CD4-positive, alpha-beta T cell treated with Interferon gamma for 1 hour (primary cell): ENCODE results near the gene TMEM60.

ENCODE experiments used
- DNase-seq: peaks from one replicate; pipeline ENCODE4 v3.0.0-alpha.2; 2020

TMEM60 gene

DNA sequence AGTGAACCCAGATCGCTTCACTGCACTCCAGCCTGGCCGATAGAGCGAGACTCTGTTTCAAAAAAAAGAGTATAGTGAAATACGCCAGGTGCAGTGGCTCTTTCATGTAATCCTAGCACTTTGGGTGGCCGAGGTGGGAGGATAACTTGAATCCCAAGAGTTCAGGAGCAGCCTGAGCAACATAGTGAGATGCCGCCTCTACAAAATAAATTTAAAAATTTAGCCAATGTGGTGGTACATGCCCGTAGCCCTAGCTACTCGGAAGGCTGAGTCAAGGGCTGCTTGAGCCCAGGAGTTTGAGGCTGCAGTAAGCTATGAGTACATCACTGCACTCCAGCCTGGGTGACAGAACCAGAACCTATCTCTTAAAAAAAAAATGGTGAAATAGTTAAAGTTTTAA is 27.9 kb downstream of the TMEM60 start:
- no peak for DNase-seq

DNA sequence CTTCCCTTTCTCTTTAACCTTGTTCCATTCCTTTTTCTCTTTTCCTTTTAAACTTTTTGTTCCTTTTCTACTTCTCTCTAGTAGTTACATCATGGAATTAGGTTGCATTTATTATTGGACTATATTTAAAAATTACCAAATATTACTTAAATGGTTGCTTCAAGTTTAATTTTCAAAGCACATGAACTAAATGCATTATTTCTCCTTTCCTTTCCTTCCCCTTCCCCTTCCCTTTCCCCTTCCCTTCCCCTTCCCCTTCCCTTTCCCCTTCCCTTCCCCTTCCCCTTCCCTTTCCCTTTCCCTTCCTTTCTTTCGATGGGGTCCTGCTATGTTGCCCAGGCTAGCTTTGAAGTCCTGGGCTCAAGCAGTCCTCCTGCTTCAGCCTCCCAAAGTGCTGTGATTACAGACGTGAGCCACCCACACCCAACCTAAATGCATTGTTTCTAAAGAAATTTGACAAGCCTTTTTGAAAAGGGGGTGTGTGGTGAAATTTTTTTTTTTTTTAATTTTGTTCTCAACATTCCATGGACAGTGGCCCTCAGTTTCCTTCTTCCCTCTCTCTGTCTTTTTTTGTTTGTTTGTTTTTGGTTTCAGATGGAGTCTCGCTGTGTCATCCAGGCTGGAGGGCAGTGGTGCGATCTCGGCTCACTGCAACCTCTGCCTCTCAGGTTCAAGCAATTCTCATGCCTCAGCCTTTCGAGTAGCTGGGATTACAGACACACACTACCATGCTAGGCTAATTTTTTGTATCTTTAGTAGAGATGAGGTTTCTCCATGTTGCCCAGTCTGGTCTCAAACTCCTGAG is 31.2 kb downstream of the TMEM60 start:
- DNase-seq = no peak

DNA sequence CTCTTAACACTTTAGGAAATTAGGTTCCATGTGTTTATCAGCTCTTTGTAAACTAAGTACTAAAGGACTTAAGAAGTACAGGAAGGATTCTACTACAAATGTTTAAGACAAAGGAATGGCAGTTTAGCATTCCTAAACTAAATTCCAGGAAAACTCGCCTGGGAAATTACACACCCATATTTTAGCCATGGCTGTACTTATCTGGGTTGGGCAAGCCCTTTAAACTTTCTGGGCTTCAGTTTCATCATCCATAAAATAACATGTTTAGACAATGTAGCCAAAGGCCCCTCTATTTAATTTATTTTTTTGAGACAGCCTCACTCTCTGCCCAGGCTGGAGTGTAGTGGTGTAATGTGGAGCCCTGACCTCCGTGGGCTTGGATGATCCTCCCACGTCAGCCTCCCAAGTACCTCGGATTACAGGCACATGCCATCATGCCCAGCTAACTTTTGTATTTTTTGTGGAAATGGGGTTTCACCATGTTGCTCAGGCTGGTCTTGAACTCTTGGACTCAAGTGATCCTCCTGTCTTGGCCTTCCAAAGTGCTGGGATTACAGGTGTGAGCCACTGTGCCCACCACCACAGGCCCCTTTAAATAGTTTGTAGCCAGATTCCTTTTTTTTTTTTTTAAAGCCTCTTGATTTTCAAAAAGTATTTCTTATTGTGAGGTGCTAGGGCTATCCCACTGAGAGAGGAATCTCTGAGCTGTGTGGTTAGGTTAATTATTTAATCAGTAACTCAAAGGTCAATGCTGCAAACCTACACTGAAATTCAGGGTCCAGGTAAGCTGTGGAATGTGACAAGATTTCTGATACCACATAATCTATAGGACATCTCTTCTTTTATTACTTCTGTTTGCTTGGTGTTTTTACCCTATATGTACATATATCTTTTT is 32.1 kb downstream of the TMEM60 start:
- no peak for DNase-seq

DNA sequence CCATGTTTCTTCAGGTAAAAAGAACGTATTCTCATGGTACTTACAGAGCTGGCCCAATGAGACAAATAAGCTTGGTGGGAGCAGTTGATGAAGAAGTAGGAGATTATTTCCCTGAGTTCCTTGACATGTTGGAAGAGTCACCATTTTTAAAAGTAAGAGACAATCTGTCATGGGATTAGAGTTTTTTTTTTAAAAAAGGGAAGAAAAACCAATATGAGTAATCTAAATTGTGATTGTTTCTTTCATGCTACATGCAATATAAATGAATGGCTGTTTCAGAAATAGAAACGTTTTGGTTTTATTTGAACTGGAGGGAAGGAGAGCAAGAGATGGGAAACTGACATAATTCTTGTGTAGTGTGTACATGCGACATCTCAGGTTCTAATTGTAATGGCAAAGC is 32.8 kb downstream of the TMEM60 start:
- DNase-seq = no peak

DNA sequence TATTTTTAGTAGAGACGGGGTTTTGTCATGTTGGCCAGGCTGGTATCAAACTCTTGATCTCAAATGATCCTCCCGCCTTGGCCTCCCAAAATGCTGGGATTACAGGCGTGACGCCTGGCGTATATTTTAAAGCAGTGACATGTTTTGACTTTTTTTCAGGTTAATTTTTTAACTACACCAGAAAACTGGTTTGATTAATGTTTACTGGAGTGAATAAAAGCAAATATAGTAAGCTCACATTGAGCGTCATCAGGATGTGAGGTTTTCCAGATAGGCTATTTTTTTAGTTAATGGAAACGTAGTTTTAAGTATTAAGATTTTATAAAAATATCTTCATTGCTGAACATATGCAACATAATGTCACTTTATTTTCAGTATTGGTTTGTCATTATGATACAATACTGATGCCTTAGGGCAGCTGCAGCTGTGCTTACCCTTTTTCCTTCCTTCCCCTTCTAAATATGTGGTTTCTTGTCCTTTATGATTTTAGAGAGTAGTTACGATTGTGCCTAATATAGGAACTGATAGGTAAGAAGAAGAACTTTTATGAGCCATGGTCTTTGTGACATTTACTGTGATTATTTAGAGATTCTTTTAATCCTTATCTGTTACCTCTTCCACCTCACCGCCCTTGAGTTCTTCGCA is 37.3 kb downstream of the TMEM60 start:
- DNase-seq = no peak

DNA sequence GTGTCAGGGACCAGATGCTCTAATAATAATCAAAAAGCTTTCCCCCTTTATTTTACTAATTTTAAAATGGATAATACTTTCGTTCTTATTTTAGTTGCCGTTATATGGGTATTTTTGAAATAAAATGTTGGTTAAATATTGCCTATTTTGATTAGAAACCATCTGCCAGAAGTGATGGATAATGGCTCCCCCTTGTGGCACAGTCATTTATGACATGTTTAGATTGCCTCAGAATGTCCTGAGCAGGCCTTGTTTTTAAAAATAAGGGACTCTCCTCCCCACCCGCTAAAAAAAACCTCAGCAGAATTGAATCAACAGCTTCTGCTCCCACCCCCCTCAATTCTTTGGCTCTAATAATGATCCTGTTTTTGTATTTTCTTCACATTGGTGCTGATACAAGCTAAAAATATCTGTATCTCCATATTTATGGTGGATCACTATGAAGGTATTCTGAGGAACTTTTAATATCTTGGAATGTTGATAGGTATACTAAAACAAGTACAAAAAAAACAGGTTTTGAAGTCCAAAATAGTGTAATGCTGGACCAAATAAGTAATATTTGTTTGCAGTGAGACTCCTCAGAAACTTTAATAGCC is 38.8 kb downstream of the TMEM60 start:
- DNase-seq = peak; percentile 44

DNA sequence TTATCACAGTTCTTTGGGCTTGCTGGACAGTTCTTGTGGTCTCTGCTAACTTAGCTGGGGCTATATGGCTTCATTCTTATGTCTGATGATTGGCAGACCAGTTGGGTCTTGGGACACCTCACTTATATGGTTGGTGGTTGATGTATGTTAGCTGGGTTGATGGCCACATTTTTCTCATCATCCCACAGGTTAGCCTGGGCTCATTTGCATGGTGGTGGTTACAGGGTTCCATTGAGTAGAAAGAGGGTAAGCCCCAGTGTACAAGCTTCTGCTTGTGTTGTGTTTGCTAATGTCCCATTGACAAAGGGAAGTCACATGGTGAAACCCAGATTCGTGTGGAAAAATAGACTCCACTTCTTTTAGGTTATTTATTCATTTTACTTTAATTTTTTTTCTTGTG is 40.6 kb downstream of the TMEM60 start:
- no peak for DNase-seq

DNA sequence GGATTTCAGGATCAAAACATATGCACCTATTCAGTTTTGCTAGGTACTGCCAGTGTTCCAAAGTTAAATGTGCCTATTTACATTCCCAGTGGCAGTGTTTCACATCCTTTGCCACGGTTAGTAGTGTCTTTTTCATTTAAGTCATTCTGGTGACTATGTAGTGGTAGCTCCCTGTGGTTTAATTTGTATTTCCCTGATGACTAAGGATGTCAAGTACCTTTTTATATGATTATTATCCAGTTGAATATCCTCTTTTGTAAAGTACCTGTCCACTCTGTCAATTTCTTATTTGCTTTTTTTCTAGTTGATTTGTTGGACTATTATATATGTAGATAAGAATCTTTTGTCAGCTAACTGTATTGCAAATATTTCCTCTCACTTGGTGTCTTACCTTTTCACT is 45.1 kb downstream of the TMEM60 start:
- no peak for DNase-seq

DNA sequence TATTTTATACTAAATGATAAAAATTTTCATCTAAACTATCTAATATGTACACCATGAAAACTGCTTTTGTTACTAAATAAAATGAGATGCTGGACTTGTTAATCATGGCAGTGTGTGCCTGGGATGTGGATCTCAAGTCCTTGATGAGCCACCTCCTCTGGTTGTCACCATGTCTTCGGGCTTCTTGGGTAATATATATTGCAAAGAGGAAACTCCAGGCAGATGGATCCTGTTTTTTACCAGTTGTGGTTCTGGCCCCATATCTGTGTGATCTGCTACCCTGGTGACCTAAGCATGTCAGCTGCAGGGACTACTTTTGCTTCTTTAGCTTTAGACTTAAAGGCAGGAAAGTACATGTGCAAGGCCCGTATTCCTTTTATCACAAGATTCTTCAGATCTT is 46.2 kb downstream of the TMEM60 start:
- DNase-seq = peak; percentile 18

DNA sequence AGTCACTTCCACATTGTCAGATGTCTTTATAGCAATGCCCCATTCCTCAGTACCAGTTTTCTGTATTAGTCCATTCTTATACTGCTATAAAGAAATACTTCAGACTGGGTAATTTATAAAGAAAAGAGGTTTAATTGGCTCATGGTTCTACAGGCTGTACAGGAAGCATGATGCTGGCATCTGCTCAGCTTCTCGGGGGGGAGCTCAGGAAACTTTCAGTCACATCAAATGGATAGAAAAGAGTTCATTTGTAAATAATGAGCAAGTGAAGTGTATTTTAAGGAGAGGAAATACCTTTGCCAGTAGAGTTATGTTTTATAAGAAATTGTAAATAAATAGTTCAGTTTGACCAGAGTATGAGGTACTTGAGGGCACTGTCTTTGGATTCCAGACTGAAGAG is 50.5 kb downstream of the TMEM60 start:
- no peak for DNase-seq

DNA sequence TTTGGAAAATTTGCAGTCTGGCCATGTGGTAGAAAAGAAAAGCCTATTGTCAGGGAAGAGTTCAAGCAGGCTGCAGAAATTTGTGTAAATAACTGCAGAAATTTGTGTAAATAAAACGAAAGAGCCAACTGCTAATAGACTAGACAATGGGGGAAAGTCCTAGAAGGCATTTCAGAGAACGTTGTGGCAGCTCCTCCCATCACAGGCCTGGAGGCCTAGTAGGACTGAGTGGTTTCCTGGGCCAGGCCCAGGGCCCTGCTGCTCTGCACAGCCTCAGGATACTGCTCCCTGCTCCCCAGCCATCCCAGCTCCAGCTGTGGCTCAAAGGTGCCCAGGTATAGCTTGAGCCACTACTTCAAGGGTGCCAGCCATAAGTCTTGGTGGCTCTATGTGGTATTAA is 51.1 kb downstream of the TMEM60 start:
- no peak for DNase-seq

DNA sequence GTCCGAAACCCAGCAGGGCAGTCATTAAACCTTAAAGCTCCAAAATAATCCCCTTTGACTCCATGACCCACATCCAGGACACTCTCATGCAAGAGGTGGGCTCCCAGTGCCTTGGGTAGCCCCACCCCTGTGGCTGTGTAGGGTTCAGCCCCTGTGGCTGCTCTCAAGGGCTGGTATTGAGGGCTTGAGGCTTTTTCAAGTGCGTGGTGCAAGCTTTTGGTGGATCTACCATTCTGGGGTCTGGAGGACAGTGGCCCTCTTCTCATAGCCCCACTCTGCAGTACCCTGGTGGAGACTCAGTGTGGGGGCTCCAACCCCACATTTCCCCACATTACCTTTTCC is 51.4 kb downstream of the TMEM60 start:
- no peak for DNase-seq

DNA sequence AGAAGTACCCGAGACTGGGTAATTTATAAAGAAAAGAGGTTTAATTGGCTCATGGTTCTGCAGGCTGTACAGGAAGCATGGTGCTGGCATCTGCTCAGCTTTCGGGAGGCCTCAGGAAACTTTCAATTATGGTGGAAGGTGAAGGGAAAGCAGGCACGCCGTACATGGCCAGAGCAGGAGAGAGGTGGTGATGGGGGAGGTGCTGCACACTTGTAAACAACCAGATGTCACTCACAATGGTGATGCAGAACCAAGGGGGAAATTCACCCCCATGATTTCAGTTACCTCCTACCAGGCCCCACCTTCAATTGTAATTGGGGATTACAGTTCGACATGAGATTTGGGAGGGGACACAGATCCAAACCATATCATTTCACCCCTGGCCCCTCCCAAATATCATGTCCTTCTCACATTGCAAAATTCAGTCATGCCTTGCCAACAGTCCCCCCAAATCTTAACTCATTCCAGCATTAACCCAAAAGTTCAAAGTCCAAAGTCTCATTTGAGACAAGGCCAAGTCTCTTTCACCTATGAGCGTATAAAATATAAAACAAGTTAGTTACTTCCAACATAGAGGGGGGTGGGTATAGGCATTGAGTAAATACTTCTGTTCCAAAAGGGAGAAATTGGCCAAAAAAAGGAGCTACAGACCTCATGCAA is 51.9 kb downstream of the TMEM60 start:
- no peak for DNase-seq

DNA sequence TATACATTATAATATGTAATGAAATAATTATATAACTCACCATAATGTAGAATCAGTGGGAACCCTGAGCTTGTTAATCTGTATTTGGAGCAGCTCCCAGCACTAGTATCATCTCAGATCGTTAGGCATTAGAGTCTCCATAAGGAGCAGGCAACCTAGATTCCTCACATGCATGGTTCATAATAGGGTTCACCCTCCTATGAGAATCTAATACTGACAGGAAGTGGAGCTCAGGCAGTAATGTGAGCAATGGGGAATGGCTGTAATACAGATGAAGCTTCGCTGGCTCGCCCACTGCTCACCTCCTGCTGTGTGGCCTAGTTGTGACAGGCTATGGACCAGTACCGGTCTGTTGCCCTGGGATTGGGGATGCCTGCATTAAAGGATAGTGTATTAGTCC is 52.5 kb downstream of the TMEM60 start:
- no peak for DNase-seq
